ENCODE data around the gene PTPN2.

PTPN2 gene

GRCh38 chr18:12828116-12829051, 55.7 kb downstream of the PTPN2 start:
- 0 out of 2 replicates have a peak, but pooled peaks cover 2% of the 10 kb centered on the region for H3K9me3 ChIP-seq (ENCODE audit: control insufficient read depth, insufficient read depth, low read depth, low read length)
- TF ChIP-seq ZBTB7A (tag by site-specific recombination; IDR thresholded peaks at IDR 0.05; ENCODE audit: low read depth): no peak
- TF ChIP-seq ZNF140 (tag by site-specific recombination; IDR thresholded peaks at IDR 0.05): no peak
- TF ChIP-seq EGR2 (tag by site-specific recombination; IDR thresholded peaks at IDR 0.05; ENCODE audit: low read depth): no peak
- TF ChIP-seq ZNF23 (tag by site-specific recombination; IDR thresholded peaks at IDR 0.05; ENCODE audit: borderline replicate concordance): no peak
- no peak for TF ChIP-seq ZNF791 (tag by site-specific recombination; IDR thresholded peaks at IDR 0.05)
- no peak for TF ChIP-seq ZNF24 (tag by site-specific recombination; IDR thresholded peaks at IDR 0.05)
- no peak for TF ChIP-seq ZNF514 (tag by site-specific recombination; IDR thresholded peaks at IDR 0.05)
- no peak overlapping the region for H3K4me3 ChIP-seq (ENCODE audit: low read depth, low read length)
- no peak overlapping the region for H3K27ac ChIP-seq (ENCODE audit: extremely low read depth, low read depth, low read length)
- H3K36me3 ChIP-seq (ENCODE audit: control insufficient read depth in 2 of 2, insufficient read depth in 1 of 2, low read length in 2 of 2): peaks cover 8 to 11% of the 10 kb centered on the region in 2 experiments; a peak in 2 of 3 replicates
- H3K4me1 ChIP-seq (ENCODE audit: control insufficient read depth, insufficient read depth, low read length): no peaks in the 10 kb centered on the region
- ChIA-PET CTCF (no interaction called here), POLR2A (interaction anchor here (0.5 kb wide), 1 partner anchor 55 kb away, joined by 3 read pairs; no protein-coding TSS in a partner anchor)

GRCh38 chr18:12827588-12827987, 56.4 kb downstream of the PTPN2 start:
- POLR2A ChIA-PET: interaction anchor here (0.7 kb wide), 1 partner anchor 18 kb away, joined by 6 read pairs; no protein-coding TSS in a partner anchor

GRCh38 chr18:12825230-12825629, 58.8 kb downstream of the PTPN2 start:
- ChIA-PET POLR2A (interaction anchor here (1.2 kb wide), 1 partner anchor 59 kb away, joined by 5 read pairs; the partner anchor contains the start of gene PTPN2), CTCF (interaction anchor here (0.6 to 1.5 kb wide), 2 partner anchors 69 to 125 kb away, joined by 3 to 8 read pairs; no protein-coding TSS in a partner anchor)
- no peaks in the 10 kb centered on the region for H3K4me1 ChIP-seq (ENCODE audit: control insufficient read depth, insufficient read depth, low read length)
- 0 out of 2 replicates have a peak, but pooled peaks cover 2% of the 10 kb centered on the region for H3K9me3 ChIP-seq (ENCODE audit: control insufficient read depth, insufficient read depth, low read depth, low read length)
- TF ChIP-seq ZNF76 (tag by site-specific recombination; IDR thresholded peaks at IDR 0.05; ENCODE audit: borderline replicate concordance, low read depth): no peak
- no peak for TF ChIP-seq ZNF624 (tag by site-specific recombination; IDR thresholded peaks at IDR 0.05)
- TF ChIP-seq KLF17 (tag by site-specific recombination; IDR thresholded peaks at IDR 0.05): no peak
- TF ChIP-seq WT1 (tag by site-specific recombination; IDR thresholded peaks at IDR 0.05): no peak
- TF ChIP-seq KLF8 (tag by site-specific recombination; IDR thresholded peaks at IDR 0.05): no peak
- no peak for TF ChIP-seq PRDM6 (tag by site-specific recombination; IDR thresholded peaks at IDR 0.05)
- TF ChIP-seq, protein P1, sequence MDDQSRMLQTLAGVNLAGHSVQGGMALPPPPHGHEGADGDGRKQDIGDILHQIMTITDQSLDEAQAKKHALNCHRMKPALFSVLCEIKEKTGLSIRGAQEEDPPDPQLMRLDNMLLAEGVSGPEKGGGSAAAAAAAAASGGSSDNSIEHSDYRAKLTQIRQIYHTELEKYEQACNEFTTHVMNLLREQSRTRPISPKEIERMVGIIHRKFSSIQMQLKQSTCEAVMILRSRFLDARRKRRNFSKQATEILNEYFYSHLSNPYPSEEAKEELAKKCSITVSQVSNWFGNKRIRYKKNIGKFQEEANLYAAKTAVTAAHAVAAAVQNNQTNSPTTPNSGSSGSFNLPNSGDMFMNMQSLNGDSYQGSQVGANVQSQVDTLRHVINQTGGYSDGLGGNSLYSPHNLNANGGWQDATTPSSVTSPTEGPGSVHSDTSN (CRISPR knock-in tag; IDR thresholded peaks at IDR 0.05): no peak
- TF ChIP-seq HOXD13 (CRISPR knock-in tag; IDR thresholded peaks at IDR 0.05; ENCODE audit: borderline replicate concordance): no peak
- no peak for TF ChIP-seq ZNF654 (tag by site-specific recombination; IDR thresholded peaks at IDR 0.05; ENCODE audit: low read depth)
- TF ChIP-seq KLF7 (tag by site-specific recombination; IDR thresholded peaks at IDR 0.05; ENCODE audit: borderline replicate concordance): no peak
- peaks cover 8 to 11% of the 10 kb centered on the region in 2 experiments; a peak in 2 of 3 replicates for H3K36me3 ChIP-seq (ENCODE audit: control insufficient read depth in 2 of 2, insufficient read depth in 1 of 2, low read length in 2 of 2)
- no peak overlapping the region for H3K27ac ChIP-seq (ENCODE audit: extremely low read depth, low read depth, low read length)
- no peak overlapping the region for H3K4me3 ChIP-seq (ENCODE audit: low read depth, low read length)

More at GRCh38 chr18:12827588-12827987, 56.4 kb downstream of the PTPN2 start:
- Histone ChIP-seq H3K36me3 (ENCODE audit: control insufficient read depth in 2 of 2, insufficient read depth in 1 of 2, low read length in 2 of 2) (peaks cover 8 to 11% of the 10 kb centered on the region in 2 experiments; a peak in 2 of 3 replicates), H3K4me3 (ENCODE audit: low read depth, low read length) (no peak overlapping the region), H3K27ac (ENCODE audit: extremely low read depth, low read depth, low read length) (no peak overlapping the region), H3K4me1 (ENCODE audit: control insufficient read depth, insufficient read depth, low read length) (no peaks in the 10 kb centered on the region), H3K9me3 (ENCODE audit: control insufficient read depth, insufficient read depth, low read depth, low read length) (0 out of 2 replicates have a peak, but pooled peaks cover 2% of the 10 kb centered on the region)
- TF ChIP-seq ZNF792 (tag by site-specific recombination; IDR thresholded peaks at IDR 0.05) (no peak), ZNF530 (tag by site-specific recombination; IDR thresholded peaks at IDR 0.05; ENCODE audit: low read depth) (no peak), ZNF133 (tag by site-specific recombination; IDR thresholded peaks at IDR 0.05) (peak; percentile 96), SP3 (tag by site-specific recombination; IDR thresholded peaks at IDR 0.05) (no peak), ZNF2 (tag by site-specific recombination; IDR thresholded peaks at IDR 0.05) (no peak), ZNF473 (tag by site-specific recombination; IDR thresholded peaks at IDR 0.05) (no peak)
- TF ChIP-seq, protein P2, sequence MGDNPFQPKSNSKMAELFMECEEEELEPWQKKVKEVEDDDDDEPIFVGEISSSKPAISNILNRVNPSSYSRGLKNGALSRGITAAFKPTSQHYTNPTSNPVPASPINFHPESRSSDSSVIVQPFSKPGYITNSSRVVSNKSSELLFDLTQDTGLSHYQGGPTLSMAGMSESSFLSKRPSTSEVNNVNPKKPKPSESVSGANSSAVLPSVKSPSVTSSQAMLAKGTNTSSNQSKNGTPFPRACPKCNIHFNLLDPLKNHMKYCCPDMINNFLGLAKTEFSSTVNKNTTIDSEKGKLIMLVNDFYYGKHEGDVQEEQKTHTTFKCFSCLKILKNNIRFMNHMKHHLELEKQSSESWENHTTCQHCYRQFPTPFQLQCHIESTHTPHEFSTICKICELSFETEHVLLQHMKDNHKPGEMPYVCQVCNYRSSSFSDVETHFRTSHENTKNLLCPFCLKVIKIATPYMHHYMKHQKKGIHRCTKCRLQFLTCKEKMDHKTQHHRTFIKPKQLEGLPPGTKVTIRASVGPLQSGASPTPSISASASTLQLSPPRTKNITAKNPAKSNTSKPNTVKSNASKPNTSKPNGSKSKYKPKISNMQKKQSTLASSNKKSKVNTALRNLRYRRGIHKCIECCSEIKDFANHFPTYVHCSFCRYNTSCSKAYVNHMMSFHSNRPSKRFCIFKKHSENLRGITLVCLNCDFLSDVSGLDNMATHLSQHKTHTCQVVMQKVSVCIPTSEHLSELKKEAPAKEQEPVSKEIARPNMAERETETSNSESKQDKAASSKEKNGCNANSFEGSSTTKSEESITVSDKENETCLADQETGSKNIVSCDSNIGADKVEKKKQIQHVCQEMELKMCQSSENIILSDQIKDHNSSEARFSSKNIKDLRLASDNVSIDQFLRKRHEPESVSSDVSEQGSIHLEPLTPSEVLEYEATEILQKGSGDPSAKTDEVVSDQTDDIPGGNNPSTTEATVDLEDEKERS (tag by site-specific recombination; IDR thresholded peaks at IDR 0.05): 0 out of 2 replicates have a peak, but pooled peaks have one; percentile 16
- CTCF ChIA-PET: no interaction called here
